IgD-negative memory B cell (primary cell): Measurements from ENCODE around the gene GPAM. TPM values are rescaled to one million over a fixed set of nuclear protein-coding genes. Genes with fewer than 3 reads are reported as not detected.

Experiments
- polyA plus RNA-seq: library from polyadenylated mRNA; unstranded; fragments of 300-500 nt; fragmentation: Illumina TruSeq; gene quantifications from one replicate; pipeline ENCODE4 v1.2.3, GENCODE V29; 2021

Gene GPAM
- polyA plus RNA-seq, 1 donor from 2014 or later, result 2.5 TPM

Other genes with a start within 250 kb of the GPAM start
- not detected for gene TECTB, start 99.6 kb upstream of the GPAM start, polyA plus RNA-seq
- 52.3 TPM for gene ACSL5, start 190.4 kb upstream of the GPAM start, polyA plus RNA-seq